Calu3 (cell line): Measurements from ENCODE around the gene PBX1. TPM values are rescaled to one million over a fixed set of nuclear protein-coding genes. Genes with fewer than 3 reads are reported as not detected.

Experiments
- BruUV-seq: library from RNA; stranded (reverse); fragments of 400-500 nt; replicated peaks from 2 replicates; lab custom pipeline; 2021; lab: Mats Ljungman, UMichigan
- CTCF ChIA-PET: fragments of 300-600 bp; sonication (Branson Sonifier 250); formaldehyde crosslinking; loops from one replicate; lab custom pipeline; 2022; ENCODE audit warnings: antibody characterized with exemption; lab: Charles Lee
- DNase-seq: peaks from one replicate; pipeline ENCODE4 v3.0.0; 2022
- H3K27ac Mint-ChIP-seq: one replicate; pipeline ENCODE4 v1.8.0; 2022; ENCODE audit warnings: mixed read lengths; ENCODE audit not compliant: unreplicated experiment
- H3K27me3 Mint-ChIP-seq: one replicate; pipeline ENCODE4 v1.8.0; 2022; ENCODE audit warnings: mixed read lengths; ENCODE audit not compliant: unreplicated experiment
- H3K36me3 Mint-ChIP-seq: one replicate; pipeline ENCODE4 v1.8.0; 2022; ENCODE audit warnings: mild to moderate bottlenecking, moderate library complexity, mixed read lengths; ENCODE audit not compliant: insufficient read depth, unreplicated experiment
- H3K4me1 Mint-ChIP-seq: one replicate; pipeline ENCODE4 v1.8.0; 2022; ENCODE audit warnings: mild to moderate bottlenecking, low read depth, mixed read lengths; ENCODE audit not compliant: unreplicated experiment
- H3K4me3 Mint-ChIP-seq: one replicate; pipeline ENCODE4 v1.8.0; 2022; ENCODE audit warnings: mild to moderate bottlenecking, low read depth, moderate library complexity, mixed read lengths; ENCODE audit not compliant: unreplicated experiment
- H3K9me3 Mint-ChIP-seq: one replicate; pipeline ENCODE4 v1.8.0; 2022; ENCODE audit warnings: low read depth, mixed read lengths; ENCODE audit not compliant: unreplicated experiment
- CTCF ChIP-seq: fragments of 200-600 bp; IDR thresholded peaks from one replicate; pipeline ENCODE4 v1.8.0; 2022; ENCODE audit warnings: antibody characterized with exemption; ENCODE audit not compliant: unreplicated experiment
- intact Hi-C: fragments of 100-400 bp; cut with micrococcal nuclease; formaldehyde crosslinking; loops from one replicate; pipeline ENCODE4 v1.10.0; 2022; ENCODE audit not compliant: unreplicated experiment
- total RNA-seq: library from RNA; stranded (reverse); gene quantifications from 2 replicates; pipeline ENCODE4 v1.2.3, GENCODE V29; 2022

PBX1 gene
- total RNA-seq, 1 experiment from 2014 or later: 22.5 TPM

- intact Hi-C loops: no loop called here
- H3K9me3 Mint-ChIP-seq: no peaks in the 10 kb centered on the region
- CTCF ChIA-PET: no interaction called here
- H3K27me3 Mint-ChIP-seq: no peaks in the 10 kb centered on the region
- H3K27ac Mint-ChIP-seq: no peak overlapping the region
- peaks cover 22% of the 10 kb centered on the region for H3K4me1 Mint-ChIP-seq
- H3K36me3 Mint-ChIP-seq: no peaks in the 10 kb centered on the region
- no peak overlapping the region for H3K4me3 Mint-ChIP-seq
- no peak for DNase-seq
- BruUV-seq: no TSS peak
- TF ChIP-seq CTCF: no peak
These were observed 71.0 kb downstream of the PBX1 start for GRCh38 chr1:164629971-164630370.

DNA sequence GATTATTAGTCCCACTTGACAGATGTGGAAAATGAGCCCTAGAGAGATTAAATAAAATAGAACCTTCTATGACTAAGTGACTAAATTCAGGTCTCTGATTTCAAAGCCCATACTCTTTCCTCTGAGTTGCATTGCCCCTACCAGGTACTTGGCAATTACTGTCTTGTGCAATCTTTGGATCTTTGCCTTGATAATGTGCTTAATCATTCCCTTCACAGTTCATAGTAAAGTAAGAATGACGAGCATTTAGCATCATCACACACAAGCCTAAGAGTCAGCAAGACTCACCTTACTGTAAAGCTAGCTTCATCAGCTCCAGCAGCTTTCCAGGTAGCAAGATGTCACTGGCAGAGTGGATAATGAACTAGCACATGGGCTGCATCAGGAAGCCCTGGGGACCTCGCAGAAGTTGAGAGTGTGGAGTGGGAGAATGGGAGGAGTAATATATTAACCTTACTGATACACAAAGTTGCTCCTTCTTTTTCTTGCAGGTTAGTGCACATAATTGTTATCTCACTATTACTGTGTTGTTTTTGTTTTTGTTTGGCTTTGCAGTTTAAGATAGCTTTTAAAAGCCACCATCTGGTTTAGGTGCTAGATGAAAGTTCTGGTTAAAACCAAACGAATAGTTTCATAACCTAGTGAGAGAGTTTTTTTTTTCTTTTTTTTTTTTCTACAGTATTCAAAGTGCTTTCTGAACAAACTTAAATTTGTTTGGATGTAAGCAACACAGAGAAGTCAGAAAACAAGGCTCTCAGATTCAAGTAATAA is 71.8 kb downstream of the PBX1 start:
- H3K27me3 Mint-ChIP-seq: no peaks in the 10 kb centered on the region
- H3K27ac Mint-ChIP-seq: no peak overlapping the region
- no TSS peak for BruUV-seq
- H3K9me3 Mint-ChIP-seq: no peaks in the 10 kb centered on the region
- peaks cover 29% of the 10 kb centered on the region for H3K4me1 Mint-ChIP-seq
- CTCF ChIA-PET: no interaction called here
- intact Hi-C loops: no loop called here
- H3K36me3 Mint-ChIP-seq: no peaks in the 10 kb centered on the region
- no peak for DNase-seq
- no peak for TF ChIP-seq CTCF
- no peak overlapping the region for H3K4me3 Mint-ChIP-seq

DNA sequence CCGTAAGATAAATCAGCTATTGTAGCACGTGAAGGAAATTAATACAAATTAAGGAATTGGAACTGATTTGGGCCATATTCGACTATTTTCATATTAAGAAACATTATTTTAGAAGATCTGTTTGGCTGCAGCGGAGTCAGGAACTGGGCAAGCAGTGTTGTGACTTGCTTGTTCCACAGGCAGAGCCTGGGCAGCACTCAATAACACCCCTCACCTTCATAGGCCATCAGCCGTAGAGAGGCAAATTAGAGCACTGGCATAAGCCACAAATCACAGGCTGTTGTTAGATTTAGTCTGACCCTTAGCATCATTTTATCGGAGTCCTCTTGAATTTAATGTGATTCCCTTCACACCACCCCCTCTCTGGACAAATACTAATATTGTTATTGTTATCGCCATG is 72.8 kb downstream of the PBX1 start:
- Mint-ChIP-seq H3K9me3 (no peaks in the 10 kb centered on the region), H3K27ac (no peak overlapping the region), H3K36me3 (no peaks in the 10 kb centered on the region), H3K4me1 (peaks cover 39% of the 10 kb centered on the region), H3K4me3 (no peak overlapping the region), H3K27me3 (no peaks in the 10 kb centered on the region)
- CTCF ChIA-PET: no interaction called here
- no TSS peak for BruUV-seq
- TF ChIP-seq CTCF: no peak
- no peak for DNase-seq
- intact Hi-C loops: no loop called here

DNA sequence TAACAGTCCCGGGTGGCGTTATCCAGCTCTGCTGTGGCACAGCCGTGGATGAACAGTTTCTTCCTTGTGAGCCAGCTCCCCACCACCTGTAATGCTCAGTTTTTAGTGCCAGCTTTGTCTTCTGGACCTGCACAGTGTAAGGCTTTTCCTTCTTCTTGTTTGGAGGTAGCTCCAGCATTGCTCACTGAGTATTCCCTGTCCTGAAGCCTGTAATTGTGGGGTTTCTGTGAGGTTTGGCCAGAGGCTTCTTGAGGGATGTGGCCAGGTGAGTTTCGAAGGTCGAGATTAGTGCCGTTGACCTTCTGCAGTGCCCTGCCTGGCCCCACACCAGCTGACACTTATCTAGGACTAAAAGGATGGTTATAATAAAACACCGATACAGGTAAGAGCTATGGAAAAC is 75.0 kb downstream of the PBX1 start:
- Mint-ChIP-seq H3K36me3 (no peaks in the 10 kb centered on the region), H3K4me3 (no peak overlapping the region), H3K4me1 (peaks cover 56% of the 10 kb centered on the region), H3K27me3 (no peaks in the 10 kb centered on the region), H3K27ac (no peak overlapping the region), H3K9me3 (no peaks in the 10 kb centered on the region)
- intact Hi-C loops: no loop called here
- CTCF ChIA-PET: no interaction called here
- no TSS peak for BruUV-seq
- no peak for DNase-seq
- no peak for TF ChIP-seq CTCF
